Keratinocyte (primary cell): ENCODE results near the gene GMPR2. TPM values are rescaled to one million over a fixed set of nuclear protein-coding genes. Genes with fewer than 3 reads are reported as not detected.

ENCODE experiments used
- DNase-seq: peaks from one replicate; pipeline ENCODE4 v3.0.0-alpha.2; 2011; ENCODE audit warnings: low read depth, missing footprints, low spot score
- FAIRE-seq: peaks from 2 replicates; lab custom pipeline; 2011; peaks lifted over from hg19 to GRCh38; lab: Jason Lieb, UNC
- H2AFZ ChIP-seq: 2 replicates; pipeline ENCODE4 v1.6.0; 2012; ENCODE audit warnings: low read length, control low read depth, inconsistent platforms; ENCODE audit not compliant: control insufficient read depth
- H3K27ac ChIP-seq: 2 replicates; pipeline ENCODE4 v1.5.1; 2011; ENCODE audit warnings: low read length; ENCODE audit not compliant: control insufficient read depth, insufficient read depth
- H3K27me3 ChIP-seq: 3 replicates; pipeline ENCODE4 v1.6.0; 2011; ENCODE audit warnings: low read length; ENCODE audit not compliant: control insufficient read depth, insufficient read depth; ENCODE audit errors: extremely low read depth
- H3K36me3 ChIP-seq, 2 experiments: 2 replicates in 1 of 2; 3 replicates in 1 of 2; pipeline ENCODE4 v1.5.1; 2011; ENCODE audit warnings: low read length in 2 of 2, mild to moderate bottlenecking in 1 of 2; ENCODE audit not compliant: control insufficient read depth in 2 of 2, insufficient read depth in 2 of 2; ENCODE audit errors: extremely low read depth in 1 of 2
- H3K4me1 ChIP-seq: 3 replicates; pipeline ENCODE4 v1.5.1; 2011; ENCODE audit warnings: low read length; ENCODE audit not compliant: control insufficient read depth, insufficient read depth; ENCODE audit errors: extremely low read depth
- H3K4me2 ChIP-seq: 3 replicates; pipeline ENCODE4 v1.6.0; 2011; ENCODE audit warnings: low read depth, low read length; ENCODE audit not compliant: control insufficient read depth, insufficient read depth; ENCODE audit errors: extremely low read depth
- H3K4me3 ChIP-seq, 3 experiments: fragments of 200-600 bp in 1 of 3; sonication (generic) in 1 of 3; 2 replicates in 2 of 3; 3 replicates in 1 of 3; pipeline ENCODE4 v1.5.1; 2011 to 2016; ENCODE audit warnings: low read length in 3 of 3, mild to moderate bottlenecking in 3 of 3, control low read depth in 2 of 3, inconsistent platforms in 1 of 3, low read depth in 1 of 3, mixed read lengths in 1 of 3, mixed run types in 1 of 3, moderate library complexity in 1 of 3; ENCODE audit not compliant: control insufficient read depth in 2 of 3, insufficient read depth in 2 of 3; ENCODE audit errors: extremely low read depth in 1 of 3
- H3K79me2 ChIP-seq: 2 replicates; pipeline ENCODE4 v1.6.0; 2012; ENCODE audit warnings: low read length; ENCODE audit not compliant: control insufficient read depth, insufficient read depth
- H3K9ac ChIP-seq: 3 replicates; pipeline ENCODE4 v1.6.0; 2011; ENCODE audit warnings: low read length; ENCODE audit not compliant: control insufficient read depth, insufficient read depth; ENCODE audit errors: extremely low read depth
- H3K9me1 ChIP-seq: 3 replicates; pipeline ENCODE4 v1.6.0; 2011; ENCODE audit warnings: low read length; ENCODE audit not compliant: control insufficient read depth, insufficient read depth; ENCODE audit errors: extremely low read depth
- H3K9me3 ChIP-seq: 2 replicates; pipeline ENCODE4 v1.5.1; 2012; ENCODE audit warnings: low read depth, low read length; ENCODE audit not compliant: control insufficient read depth
- H4K20me1 ChIP-seq: 3 replicates; pipeline ENCODE4 v1.6.0; 2011; ENCODE audit warnings: low read length; ENCODE audit not compliant: control insufficient read depth, insufficient read depth; ENCODE audit errors: extremely low read depth
- EZH2 ChIP-seq: IDR thresholded peaks from one replicate; pipeline ENCODE4 v1.6.1; 2012; ENCODE audit warnings: inconsistent platforms, mild to moderate bottlenecking, low read length, moderate library complexity
- dilution Hi-C: fragments of 300-500 bp; cut with MboI; formaldehyde crosslinking; loops from one replicate; pipeline ENCODE4 v1.7.0; 2020; ENCODE audit warnings: low sequenced_read_pairs; ENCODE audit not compliant: extremely low pct_ligation_motif_present
- polyA plus RNA-seq, 5 experiments: library from polyadenylated mRNA; depleted of rRNA in 3 of 5; stranded (reverse) in 3 of 5; stranded (forward) in 1 of 5; unstranded in 1 of 5; fragments of >200 nt; gene quantifications; 1 replicate in 1 of 5; 2 replicates in 3 of 5; 3 replicates in 1 of 5; pipeline versions ENCODE4 v1.2.1 to v1.2.3, GENCODE V29; 2011 to 2012; ENCODE audit warnings: missing spikeins in 2 of 5, low read depth in 1 of 5, low replicate concordance in 1 of 5
- TF ChIP-seq, protein P1 (sequence below), 3 experiments: IDR thresholded peaks in 1 of 3; conservative IDR thresholded peaks in 1 of 3; optimal IDR thresholded peaks in 1 of 3; 2 replicates in 2 of 3; 3 replicates in 1 of 3; pipeline versions ENCODE3 to v1.5.1; 2011; ENCODE audit warnings: low read length in 3 of 3, mild to moderate bottlenecking in 3 of 3, moderate library complexity in 2 of 3, control low read depth in 1 of 3, inconsistent platforms in 1 of 3; ENCODE audit not compliant: insufficient read depth in 2 of 3; ENCODE audit errors: extremely low read depth in 1 of 3

The GMPR2 gene
- polyA plus RNA-seq, 1 donor (not counting 4 experiments of a cell fraction or from before 2014, with no cell fraction given), result 84.6 TPM

DNA sequence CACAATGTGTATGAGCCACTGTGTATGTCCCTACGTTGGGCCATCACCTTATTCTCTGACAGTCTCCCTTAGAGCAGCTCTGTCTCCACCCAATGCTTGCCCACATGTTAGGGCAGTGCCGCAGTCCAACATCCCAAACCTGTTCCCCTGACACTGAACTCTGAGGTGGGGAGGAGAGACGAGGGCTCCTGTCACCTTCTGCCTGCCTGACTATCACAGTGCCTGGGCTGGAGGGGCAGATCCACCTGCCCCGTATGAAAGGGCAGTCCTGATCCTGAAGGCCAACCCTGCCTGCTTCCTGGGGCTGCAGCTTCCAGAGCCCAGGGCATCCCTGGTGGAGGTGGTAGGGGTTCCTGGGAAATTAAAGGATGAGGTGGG, 28.0 kb downstream of the GMPR2 start:
- H3K9ac ChIP-seq, result no peak overlapping the region
- H3K27ac ChIP-seq, result no peak overlapping the region
- H4K20me1 ChIP-seq, result no peaks in the 10 kb centered on the region
- no peak overlapping the region for H2AFZ ChIP-seq
- no peak overlapping the region for H3K4me3 ChIP-seq
- DNase-seq (no peak), FAIRE-seq (no peak)
- H3K4me2 ChIP-seq, result no peak overlapping the region
- no peaks in the 10 kb centered on the region for H3K79me2 ChIP-seq
- dilution Hi-C loops, result no loop called here
- TF ChIP-seq, protein P1, sequence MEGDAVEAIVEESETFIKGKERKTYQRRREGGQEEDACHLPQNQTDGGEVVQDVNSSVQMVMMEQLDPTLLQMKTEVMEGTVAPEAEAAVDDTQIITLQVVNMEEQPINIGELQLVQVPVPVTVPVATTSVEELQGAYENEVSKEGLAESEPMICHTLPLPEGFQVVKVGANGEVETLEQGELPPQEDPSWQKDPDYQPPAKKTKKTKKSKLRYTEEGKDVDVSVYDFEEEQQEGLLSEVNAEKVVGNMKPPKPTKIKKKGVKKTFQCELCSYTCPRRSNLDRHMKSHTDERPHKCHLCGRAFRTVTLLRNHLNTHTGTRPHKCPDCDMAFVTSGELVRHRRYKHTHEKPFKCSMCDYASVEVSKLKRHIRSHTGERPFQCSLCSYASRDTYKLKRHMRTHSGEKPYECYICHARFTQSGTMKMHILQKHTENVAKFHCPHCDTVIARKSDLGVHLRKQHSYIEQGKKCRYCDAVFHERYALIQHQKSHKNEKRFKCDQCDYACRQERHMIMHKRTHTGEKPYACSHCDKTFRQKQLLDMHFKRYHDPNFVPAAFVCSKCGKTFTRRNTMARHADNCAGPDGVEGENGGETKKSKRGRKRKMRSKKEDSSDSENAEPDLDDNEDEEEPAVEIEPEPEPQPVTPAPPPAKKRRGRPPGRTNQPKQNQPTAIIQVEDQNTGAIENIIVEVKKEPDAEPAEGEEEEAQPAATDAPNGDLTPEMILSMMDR (optimal IDR thresholded peaks at IDR 0.05 in 1 of 3, IDR thresholded peaks at IDR 0.05 in 1 of 3, conservative IDR thresholded peaks at IDR 0.05 in 1 of 3; ENCODE audit: extremely low read depth in 1 of 3, insufficient read depth in 2 of 3, low read length in 3 of 3), result no peak
- TF ChIP-seq EZH2, result no peak
- H3K4me1 ChIP-seq, result peaks cover 33% of the 10 kb centered on the region
- H3K27me3 ChIP-seq, result no peaks in the 10 kb centered on the region
- no peaks in the 10 kb centered on the region for H3K9me3 ChIP-seq
- H3K9me1 ChIP-seq, result no peaks in the 10 kb centered on the region
- H3K36me3 ChIP-seq, result peaks cover 6 to 10% of the 10 kb centered on the region in 2 experiments

DNA sequence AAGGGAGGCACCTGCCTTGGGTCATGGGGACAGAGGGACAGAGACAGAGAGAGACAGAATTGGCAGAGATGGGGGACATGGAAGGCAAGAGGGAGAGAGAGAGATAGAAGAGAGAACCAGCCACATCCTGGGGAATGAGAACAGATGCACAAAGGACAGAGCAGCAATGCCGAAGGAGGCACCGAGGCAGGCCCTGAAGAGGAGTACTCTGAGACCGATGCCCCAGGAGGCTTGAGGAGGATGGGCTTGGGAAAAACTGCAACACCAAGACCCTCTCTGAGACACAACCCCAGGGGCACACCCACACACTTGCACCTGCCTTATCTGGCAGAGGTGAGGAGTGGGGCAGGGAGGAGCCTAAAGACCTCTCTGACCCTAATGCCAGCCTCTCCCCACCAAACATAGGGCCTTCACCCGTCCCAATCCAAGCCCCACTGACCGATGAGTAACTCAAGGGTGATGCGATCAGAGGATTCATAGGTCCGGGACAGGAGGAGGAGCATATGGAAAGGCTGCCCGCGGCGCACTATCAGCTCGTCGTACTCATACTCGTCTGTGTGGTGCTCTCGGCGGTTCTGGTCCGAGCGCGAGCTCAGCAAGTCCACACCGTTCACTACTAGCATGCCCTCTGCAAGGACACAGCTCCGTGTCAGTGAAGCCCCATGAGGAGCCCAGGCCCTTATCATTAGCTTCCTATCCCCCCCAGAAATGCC, 28.7 kb downstream of the GMPR2 start:
- Histone ChIP-seq H3K4me2 (no peak overlapping the region), H3K79me2 (no peaks in the 10 kb centered on the region), H3K9me1 (no peaks in the 10 kb centered on the region), H3K9ac (no peak overlapping the region), H3K4me1 (peaks cover 33% of the 10 kb centered on the region), H3K27me3 (no peaks in the 10 kb centered on the region), H3K9me3 (no peaks in the 10 kb centered on the region), H3K36me3 (peaks cover 5 to 11% of the 10 kb centered on the region in 2 experiments), H4K20me1 (no peaks in the 10 kb centered on the region), H3K27ac (no peak overlapping the region), H2AFZ (no peak overlapping the region), H3K4me3 (no peak overlapping the region)
- FAIRE-seq (no peak), DNase-seq (no peak)
- dilution Hi-C loops, result no loop called here
- TF ChIP-seq EZH2, result no peak
- TF ChIP-seq, protein P1 (optimal IDR thresholded peaks at IDR 0.05 in 1 of 3, IDR thresholded peaks at IDR 0.05 in 1 of 3, conservative IDR thresholded peaks at IDR 0.05 in 1 of 3; ENCODE audit: extremely low read depth in 1 of 3, insufficient read depth in 2 of 3, low read length in 3 of 3), result no peak
